HL-60 (cell line): Measurements from ENCODE around the gene BANP.

ENCODE experiments used
- GABPA ChIP-seq: IDR thresholded peaks from 2 replicates; pipeline ENCODE4 v1.6.1; 2012; ENCODE audit warnings: low read depth
- POLR2AphosphoS5 ChIP-seq: IDR thresholded peaks from 2 replicates; pipeline ENCODE4 v1.6.1; 2012; ENCODE audit warnings: low read depth
- TF ChIP-seq, protein P1 (sequence below): IDR thresholded peaks from one replicate; pipeline ENCODE4 v1.5.1; 2011; ENCODE audit warnings: low read length, control low read depth, inconsistent platforms; ENCODE audit not compliant: insufficient read depth
- TF ChIP-seq, protein P2 (sequence below): IDR thresholded peaks from 2 replicates; pipeline ENCODE4 v1.6.1; 2012; ENCODE audit warnings: low read depth; ENCODE audit not compliant: insufficient replicate concordance

DNA sequence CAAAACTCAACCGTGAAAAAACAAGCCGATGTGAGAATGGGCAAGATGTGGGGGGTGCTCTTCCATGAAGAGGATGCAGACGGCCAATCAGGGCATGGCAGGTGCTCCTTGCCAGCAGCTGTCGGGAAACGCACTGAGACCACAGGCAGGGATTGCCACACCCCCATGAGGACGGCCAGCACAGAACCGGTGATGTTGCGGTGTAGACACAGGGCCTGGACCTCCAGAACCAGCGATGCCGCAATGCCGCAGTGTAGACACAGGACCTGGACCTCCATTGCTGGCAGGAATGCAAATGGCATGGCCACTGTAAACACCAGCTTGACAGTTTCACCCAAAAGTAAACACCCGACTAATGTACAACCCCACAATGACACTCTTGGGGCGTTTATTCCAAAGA lies 164.9 kb downstream of the BANP start:
- TF ChIP-seq, protein P1, sequence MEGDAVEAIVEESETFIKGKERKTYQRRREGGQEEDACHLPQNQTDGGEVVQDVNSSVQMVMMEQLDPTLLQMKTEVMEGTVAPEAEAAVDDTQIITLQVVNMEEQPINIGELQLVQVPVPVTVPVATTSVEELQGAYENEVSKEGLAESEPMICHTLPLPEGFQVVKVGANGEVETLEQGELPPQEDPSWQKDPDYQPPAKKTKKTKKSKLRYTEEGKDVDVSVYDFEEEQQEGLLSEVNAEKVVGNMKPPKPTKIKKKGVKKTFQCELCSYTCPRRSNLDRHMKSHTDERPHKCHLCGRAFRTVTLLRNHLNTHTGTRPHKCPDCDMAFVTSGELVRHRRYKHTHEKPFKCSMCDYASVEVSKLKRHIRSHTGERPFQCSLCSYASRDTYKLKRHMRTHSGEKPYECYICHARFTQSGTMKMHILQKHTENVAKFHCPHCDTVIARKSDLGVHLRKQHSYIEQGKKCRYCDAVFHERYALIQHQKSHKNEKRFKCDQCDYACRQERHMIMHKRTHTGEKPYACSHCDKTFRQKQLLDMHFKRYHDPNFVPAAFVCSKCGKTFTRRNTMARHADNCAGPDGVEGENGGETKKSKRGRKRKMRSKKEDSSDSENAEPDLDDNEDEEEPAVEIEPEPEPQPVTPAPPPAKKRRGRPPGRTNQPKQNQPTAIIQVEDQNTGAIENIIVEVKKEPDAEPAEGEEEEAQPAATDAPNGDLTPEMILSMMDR: no peak
- TF ChIP-seq POLR2AphosphoS5 (no peak), GABPA (no peak)
- TF ChIP-seq, protein P2, sequence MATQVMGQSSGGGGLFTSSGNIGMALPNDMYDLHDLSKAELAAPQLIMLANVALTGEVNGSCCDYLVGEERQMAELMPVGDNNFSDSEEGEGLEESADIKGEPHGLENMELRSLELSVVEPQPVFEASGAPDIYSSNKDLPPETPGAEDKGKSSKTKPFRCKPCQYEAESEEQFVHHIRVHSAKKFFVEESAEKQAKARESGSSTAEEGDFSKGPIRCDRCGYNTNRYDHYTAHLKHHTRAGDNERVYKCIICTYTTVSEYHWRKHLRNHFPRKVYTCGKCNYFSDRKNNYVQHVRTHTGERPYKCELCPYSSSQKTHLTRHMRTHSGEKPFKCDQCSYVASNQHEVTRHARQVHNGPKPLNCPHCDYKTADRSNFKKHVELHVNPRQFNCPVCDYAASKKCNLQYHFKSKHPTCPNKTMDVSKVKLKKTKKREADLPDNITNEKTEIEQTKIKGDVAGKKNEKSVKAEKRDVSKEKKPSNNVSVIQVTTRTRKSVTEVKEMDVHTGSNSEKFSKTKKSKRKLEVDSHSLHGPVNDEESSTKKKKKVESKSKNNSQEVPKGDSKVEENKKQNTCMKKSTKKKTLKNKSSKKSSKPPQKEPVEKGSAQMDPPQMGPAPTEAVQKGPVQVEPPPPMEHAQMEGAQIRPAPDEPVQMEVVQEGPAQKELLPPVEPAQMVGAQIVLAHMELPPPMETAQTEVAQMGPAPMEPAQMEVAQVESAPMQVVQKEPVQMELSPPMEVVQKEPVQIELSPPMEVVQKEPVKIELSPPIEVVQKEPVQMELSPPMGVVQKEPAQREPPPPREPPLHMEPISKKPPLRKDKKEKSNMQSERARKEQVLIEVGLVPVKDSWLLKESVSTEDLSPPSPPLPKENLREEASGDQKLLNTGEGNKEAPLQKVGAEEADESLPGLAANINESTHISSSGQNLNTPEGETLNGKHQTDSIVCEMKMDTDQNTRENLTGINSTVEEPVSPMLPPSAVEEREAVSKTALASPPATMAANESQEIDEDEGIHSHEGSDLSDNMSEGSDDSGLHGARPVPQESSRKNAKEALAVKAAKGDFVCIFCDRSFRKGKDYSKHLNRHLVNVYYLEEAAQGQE: no peak
